Activated effector memory CD4-positive, alpha-beta T cell treated with Interleukin-2 at 50 U/mL for 16 hours (primary cell): ENCODE measurements around the gene RAB11FIP5.
"Not testable (repeated sequence)": the region's sequence is repeated elsewhere in the genome, so short reads cannot be mapped to it uniquely, and the experiment has no call there.

Source experiments
- DNase-seq: peaks from one replicate; pipeline ENCODE4 v3.0.0-alpha.2; 2020

The RAB11FIP5 gene

DNA sequence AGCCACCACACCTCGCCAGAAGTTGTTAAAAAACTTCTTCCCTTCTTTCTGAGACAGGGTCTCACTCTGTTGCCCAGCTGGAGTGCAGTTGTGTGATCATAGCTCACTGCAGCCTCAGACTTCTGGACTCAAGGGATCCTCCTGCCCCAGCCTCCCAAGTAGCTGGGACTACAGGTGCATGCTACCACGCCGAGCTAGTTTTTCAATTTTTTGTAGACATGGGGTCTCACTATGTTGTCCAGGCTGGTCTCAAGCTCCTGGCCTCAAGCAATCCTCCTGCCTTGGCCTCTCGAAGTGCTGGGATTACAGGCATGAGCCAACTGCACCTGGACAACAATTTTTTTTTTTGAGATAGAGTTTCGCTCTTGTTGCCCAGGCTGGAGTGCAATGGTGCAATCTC, 47.7 kb downstream of the RAB11FIP5 start:
- not testable (repeated sequence) for DNase-seq

DNA sequence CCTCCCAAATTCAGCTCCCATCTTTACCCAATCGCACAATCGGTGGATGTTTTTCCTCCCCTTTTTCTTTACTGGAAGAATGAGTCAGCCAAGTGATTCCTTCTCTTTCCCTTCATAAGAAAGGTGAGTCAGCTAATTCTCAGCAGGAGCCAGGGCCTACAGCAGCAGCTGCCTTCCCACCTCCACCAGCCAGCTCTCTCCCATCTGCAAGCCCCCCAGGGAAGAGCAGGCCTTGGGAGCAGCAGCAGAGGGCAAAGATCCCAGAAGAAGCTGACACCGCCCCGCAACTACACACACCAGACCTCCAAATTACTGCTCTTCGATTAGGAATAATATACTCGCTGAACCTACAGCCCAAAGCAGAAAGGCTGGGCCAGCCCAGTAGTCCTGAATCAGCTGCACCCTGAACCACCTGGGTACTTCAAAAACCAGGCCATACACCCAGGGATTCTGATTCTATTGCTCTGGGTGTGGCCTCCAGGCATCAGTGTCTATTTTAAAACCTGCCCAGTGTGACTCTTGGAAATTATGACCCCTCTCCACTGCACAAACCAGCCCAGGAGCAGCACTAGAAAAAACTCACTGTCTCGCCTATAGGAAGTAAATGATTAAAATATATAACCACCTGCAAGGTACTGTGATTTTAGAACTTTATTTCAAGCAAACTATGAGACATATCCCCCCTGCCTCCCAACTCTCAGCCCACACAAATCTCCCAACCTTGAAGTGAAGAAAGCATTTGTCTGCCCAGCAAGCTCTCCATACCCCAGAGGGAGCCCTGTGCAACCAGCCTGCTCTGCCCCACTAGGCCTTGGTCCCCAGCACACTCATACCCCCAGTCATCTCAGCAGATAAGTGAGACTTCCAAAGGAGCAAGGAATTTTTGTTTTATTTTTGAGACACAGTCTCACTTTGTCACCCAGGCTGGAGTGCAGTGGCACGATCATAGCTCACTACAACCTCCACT, 48.6 kb downstream of the RAB11FIP5 start:
- no peak for DNase-seq

DNA sequence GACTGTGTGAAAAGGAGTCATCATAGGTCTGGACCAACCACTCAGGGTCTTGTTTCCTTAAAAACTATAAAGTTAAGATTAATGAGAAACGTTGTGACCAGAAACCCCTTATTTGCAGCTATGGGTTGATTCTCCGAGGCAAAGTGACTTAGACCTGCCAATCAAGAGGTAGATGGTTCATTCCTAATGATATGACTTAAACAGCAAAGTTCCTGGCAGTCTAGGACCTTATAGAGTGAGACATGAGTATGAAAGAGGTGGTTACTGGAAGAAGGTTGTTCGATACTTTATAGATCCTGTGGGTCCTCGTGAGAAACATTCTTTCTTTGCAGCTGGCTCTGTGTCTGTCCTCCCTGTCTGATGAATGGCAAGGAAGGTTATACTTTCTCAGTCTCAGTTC, 49.3 kb downstream of the RAB11FIP5 start:
- no peak for DNase-seq

DNA sequence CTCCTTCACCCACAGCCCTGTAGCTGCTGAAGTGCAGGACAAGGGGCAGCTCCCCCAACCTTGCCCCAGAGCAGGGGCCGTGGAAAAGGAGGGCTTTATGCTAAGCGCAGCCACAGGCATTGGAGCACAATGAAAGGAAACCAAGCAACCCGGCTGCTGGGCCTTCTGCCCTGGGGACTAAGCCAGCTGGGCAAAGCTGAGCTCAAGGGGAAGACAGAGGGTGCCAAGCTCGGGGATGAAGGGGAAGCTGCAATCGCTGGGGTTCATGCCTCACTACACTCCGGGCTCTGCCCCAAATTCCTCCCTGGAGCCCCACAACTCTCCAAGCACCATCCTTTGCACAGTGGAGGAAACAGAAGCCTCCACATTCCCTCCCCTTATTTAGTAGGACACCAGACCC, 53.6 kb downstream of the RAB11FIP5 start:
- DNase-seq, result no peak

DNA sequence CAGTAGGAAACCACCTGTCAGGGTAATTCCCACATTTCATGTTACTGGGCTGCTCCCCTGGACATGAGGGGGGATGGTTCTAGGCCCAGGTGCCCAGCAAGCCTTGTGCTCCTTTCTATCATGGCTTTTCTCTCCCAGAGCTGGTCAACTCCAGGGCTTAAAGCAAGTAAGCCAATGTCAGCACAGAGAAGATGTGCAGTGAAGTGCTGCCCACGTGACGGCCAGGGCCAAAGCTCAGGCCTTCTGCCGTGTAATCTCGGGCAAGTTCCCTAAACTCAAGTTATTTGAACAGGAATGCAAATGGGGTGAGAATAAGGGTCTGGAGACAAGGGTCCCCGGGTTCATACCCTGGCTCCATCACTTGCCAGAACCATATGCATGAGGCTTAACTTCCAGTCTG, 57.8 kb downstream of the RAB11FIP5 start:
- no peak for DNase-seq

DNA sequence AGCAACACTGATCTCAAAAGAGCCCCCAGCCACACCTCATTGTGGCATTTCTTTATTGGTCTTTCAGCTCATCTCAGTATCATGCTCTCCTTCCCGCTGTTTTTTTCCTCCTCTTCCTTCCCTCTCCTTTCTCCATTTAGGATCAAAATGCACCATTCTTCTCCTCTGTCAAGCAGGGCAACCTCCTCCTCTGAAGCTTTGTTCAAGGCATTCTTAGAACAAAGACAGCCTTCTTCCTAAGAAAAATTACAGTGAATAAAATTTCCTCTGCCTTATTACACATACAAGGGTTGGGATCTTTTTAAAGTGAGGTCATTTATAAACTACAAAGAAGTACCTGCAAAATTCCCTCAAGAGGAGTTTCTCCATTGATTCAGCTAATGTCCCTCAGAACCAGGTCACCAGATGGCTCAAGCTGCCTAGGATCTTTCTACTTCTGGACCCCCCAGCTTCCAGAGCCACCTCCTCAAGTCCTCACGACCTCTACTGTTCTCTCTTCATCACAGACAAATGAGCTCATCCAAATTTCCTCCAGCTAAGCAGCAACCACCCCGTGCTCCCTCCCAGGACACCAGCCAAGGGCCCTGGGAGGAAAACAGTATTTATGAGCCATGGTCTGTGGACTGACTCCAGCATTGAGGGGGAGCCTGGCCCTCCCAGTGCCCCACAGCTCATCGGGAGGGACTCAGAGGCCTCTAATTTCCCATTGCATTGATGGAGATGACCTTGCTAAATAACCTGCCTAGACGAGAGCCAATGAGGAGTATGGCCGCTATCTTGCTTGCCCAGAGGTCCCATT, 59.2 kb downstream of the RAB11FIP5 start:
- no peak for DNase-seq

DNA sequence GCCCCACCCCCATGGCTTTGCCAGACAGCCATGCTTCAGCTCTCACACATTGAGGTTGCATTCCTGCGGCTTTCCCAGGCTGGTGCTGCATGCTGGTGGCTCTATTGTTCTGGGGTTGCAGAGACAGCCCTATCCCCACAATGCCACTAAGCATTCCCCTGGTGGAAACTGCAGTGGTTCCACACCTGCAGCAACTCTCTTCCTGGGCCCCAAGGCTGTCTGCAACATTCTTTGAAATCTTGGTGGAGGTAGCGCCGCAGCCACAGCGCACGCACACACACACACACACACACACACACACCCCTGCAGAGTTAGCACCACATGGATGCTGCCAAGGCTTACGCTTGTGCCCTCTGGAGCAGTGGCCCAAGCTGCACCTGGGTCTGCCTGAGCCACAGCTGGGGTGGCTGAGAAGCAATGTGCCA, 62.6 kb downstream of the RAB11FIP5 start:
- DNase-seq, result no peak

DNA sequence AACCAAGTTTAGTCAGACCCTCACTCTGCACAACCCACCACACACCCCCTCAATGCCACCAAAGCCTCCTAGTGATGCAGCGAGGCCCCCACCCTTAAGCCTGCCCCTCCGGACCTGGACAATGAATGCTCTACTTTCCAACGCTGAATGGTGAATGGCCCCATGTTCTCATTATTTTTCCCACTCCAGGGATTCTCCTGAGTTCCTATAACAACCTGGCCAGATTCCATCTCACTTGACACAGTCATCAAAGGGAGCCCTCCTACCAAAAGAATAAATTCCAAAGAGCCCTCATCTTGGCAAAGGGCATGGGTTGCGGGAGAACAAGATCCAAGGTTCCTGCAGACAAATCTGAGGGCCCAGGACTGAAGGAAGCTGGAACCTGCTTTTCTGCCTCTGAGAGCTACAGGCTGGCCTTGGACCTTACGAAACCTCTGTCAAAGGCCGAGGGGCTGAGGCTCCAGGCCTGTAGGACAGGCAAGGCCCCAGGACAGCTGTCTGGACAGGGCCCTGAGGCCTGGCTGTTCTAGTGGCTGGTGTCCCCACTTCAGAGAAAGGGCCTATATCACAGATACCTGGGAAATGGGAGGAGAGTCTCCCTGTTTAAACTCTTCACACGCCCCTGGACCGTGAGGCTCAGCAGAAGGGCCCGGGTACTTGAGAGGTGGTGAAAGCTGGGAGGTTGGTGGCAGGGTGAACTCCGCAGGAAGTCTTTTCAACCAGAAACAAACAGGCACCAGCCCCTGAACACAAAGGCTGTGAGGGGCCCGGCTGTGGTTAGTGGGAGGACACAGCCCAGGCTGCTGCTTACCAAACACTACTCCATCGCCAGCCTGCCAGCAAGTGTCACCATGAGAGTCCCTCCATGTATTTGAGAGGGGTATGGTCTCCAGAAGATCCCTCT, 68.6 kb downstream of the RAB11FIP5 start:
- DNase-seq, result no peak

DNA sequence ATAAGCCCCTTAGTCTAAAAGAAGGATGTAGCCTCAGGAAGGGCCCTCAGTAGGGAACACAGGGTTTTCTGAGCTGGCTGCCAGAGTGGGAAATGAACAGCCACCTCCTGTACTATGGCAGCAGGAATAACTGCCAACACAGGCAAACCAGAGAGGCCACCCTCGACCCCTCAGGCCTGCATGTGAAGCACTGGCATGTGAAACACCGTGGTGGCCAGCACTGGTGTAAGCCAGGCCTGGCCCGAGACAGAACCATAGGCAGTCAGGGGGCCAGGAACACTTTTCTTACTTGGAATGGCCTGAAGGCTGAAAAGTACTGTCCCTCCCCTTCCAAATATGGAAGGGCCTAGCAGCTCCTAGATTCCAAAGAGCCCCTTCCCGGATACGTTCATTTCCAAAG, 69.5 kb downstream of the RAB11FIP5 start:
- DNase-seq, result no peak

DNA sequence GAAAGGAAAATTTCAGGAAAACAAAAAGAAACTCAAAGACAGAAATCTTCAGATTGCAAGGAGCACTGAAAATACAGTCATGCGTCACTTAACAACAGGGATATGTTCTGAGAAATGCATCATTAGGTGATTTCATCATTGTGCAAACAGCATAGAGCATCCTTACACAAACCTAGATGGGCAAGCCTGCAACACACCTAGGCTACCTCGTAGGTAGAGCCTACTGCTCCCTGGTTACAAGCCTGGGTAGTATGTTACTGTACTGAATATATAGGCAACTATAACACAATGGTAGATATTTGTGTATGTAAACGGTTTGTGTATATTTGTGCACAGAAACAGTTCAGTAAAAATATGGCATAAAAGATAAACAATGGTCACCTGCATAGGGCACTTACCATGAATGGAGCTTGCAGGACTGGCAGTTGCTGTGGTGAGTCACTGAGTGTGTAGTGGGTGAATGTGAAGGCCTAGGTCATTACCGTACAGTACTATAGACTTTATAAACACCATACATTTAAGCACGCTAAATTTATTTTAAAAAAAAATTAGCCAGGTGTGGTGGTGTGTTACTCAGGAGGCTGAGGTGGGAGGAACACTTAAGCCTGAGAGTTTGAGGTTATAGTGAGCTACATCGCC, 74.7 kb downstream of the RAB11FIP5 start:
- DNase-seq, result no peak

DNA sequence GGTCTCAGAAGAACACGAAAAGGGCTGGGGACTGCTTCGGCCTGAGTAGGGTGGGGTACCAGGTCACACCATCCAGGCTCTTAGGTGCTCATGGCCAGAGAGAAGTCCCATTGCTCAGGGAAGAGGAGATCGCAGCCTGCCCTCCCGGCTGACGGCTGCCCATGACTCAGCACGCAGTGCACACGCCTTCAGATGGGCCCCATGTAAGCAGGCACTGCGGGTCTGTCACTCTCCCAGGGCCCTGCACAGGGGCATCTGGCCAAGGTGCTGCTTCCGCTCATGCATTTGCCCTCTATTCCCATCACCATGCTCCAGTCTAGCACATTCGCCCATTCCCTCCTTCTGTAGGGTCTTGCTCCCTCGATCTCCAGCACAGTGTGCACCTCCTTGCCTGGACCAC, 76.0 kb downstream of the RAB11FIP5 start:
- DNase-seq, result no peak

DNA sequence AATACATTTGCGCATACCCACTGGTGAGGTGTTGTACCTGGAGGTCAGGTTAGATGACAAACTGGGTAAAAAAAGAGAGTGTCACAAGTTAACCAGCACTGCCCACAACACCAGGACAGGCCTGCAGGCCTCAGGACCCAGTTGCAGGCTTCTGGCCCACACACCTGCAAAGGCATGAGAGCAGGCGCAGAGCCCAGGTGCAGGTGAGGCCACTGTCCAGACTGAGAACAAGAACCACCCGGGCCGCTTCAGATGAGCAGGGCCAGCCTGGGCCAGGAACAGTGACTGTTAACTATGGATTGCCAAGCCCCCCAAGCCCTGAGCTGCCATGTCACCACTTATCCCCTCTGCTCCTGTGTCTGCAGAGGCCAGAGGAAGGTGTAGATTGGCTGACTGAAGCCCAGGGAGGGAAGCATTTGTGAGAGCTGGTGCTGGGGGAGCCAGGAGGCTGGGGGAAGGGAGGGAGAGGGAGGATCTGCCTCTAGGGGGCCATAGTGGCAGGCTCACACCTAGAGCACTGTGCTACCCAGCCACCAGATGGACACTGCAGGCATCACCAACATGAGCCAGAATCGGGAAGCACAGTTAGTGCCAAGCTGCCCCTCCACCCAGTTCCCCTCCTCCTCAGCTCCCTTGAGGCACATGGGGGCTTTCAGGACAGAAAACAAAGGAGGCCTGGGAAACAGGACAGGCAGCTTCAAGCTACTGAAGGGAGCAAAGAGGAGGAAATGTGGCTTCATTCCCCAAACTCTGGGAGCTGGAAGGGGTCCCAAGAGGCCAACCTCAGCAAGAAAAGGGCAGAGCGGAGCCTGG, 76.6 kb downstream of the RAB11FIP5 start:
- DNase-seq, result no peak

DNA sequence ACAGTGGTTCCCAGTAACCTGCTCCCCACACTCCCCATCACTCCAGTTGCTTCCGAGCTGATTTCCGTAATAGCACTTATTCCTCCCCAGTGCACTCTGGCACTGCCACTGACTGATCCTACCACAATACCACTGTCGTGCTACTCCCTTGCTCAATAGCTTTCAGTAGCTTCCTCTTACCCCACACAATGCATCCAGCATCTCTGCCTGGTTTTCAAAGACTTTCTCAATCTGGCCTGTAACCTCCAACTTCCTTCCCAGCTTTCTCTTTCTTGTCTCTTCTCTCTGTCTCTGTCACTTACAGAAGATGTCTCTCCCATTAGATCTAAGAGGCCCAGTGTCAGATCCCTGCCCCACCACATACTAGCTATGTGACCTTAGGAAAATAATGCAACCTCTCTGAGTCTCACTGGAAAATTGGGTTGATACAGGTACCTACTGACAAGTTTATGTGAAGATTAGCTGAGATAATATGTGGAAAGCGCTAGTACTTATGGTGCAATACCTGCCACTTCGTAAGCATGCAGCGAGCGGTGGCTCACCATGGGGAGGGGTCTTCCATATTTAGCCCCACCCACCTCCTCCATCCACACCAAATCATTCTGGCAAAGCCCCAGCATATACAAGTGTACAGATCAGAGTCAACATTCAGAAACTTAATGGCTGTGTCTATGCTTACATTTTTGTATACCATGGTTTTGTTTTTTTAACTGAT, 77.9 kb downstream of the RAB11FIP5 start:
- no peak for DNase-seq

DNA sequence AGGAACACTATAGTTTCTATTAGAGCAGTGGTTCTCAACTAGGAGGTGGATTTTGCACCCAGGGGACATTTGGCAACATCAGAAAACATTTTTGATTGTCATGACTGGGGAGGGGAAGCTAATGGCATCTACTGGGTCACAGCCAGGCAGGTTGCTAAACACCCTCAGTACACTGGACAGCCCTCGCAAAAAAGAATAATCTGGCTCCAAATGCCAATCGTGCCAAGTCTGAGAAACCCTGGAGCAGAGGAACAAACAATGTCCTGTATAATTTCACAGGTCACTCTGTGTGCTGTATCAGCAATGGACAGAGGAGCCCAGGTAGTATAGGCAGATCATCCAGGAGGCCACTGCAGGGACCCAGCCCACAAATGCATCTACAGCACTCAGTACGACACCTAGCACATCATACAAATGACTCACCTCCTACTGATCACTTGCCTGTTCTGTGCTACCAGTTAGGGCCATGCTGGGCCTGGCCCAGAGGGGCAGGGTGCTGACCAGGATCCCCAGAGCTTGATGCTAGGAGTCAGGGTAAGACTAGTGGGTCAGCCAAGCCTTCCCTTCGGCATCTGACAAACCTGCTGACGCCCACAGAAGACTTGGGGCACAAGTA, 78.9 kb downstream of the RAB11FIP5 start:
- no peak for DNase-seq

DNA sequence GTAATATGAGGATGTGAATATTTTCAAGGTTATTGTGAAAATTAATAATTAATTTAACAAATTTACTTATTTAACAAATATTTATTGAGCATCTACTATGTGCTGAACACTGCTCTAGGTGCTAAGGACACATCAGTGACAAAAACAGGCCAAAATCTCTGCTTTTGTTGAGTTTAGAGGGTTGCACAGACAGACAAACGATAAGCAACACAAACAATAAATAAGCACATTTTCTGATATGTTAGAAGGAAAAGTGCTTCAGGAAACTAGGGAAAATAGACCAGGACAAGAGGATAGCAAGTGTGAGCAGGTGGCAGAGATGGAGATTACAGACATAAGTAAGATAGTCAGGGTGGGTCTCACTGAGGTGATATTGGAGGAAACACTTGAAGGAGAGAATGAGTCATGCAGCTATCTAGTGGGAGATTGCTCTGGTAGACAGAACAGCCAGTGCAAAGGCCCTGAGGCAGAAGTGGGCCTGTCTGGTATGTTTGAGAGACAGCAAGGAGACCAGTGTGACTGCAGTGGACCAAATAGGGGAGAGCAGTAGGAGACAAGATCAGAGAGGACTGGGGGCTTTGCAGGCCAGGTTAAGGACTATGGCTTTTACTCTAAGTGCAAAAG, 79.5 kb downstream of the RAB11FIP5 start:
- no peak for DNase-seq

DNA sequence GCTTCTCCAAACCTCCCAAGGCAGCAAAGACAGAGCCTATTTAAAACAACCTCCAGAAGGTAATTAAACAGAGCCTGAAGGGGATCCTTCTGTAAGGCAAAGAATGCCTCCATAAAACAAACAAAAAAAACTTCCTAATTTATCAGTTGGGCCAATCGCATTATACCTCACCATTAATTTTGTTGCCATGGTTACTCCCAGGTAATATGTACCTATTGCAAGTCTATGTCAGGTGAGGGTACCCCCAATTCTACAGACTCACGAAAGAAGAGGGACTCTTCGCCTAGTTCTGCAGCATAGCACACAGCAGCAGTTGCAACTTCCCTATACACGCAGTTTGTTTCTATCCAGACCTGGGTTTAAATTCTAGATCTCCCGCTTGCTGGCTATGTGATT, 80.0 kb downstream of the RAB11FIP5 start:
- DNase-seq, result no peak

DNA sequence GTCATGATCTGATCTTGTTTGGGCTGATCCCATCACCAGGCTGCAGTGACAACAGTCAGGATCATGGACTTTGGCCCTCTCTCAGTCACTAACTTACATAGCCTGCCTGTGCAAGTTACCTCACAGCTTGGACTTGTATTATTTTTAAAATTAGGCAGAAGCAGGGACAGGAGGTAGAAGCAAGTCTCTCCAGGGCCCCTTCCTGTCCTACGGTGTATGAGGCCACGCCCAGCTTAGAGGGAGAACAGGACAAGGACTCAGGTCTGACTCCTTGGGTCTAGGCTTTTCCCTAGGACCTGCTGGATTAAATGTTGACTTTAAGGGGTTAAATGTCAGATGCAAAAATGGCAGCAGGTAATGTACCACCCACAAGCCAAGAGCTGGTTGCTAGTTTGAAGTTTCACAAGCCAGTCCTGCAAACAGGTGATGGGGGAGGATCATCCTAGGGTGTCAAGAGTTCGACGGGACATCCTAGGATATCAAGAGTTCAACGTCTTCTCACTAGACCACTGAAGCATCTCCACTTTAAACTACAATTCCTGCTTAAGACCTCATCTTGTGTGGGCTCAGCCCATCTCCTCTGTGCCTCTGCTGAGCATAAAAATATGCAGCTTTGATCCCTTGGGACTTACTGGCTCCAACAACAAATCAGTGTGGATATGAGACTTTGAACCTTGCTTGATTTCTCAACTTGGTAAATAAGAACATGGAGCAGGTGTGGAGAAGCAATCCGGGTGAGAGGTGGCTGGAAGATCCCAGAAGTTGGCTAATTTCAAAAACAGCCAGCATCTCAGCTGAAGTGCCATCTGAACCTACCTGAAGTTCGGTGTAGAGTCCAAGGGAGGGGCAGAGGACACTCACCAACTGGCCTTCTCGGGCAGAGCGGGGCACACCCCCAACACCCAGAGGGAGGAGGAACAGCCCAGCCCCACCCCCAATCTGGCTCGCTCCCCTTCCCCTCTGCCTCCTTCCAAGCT, 80.7 kb downstream of the RAB11FIP5 start:
- no peak for DNase-seq

DNA sequence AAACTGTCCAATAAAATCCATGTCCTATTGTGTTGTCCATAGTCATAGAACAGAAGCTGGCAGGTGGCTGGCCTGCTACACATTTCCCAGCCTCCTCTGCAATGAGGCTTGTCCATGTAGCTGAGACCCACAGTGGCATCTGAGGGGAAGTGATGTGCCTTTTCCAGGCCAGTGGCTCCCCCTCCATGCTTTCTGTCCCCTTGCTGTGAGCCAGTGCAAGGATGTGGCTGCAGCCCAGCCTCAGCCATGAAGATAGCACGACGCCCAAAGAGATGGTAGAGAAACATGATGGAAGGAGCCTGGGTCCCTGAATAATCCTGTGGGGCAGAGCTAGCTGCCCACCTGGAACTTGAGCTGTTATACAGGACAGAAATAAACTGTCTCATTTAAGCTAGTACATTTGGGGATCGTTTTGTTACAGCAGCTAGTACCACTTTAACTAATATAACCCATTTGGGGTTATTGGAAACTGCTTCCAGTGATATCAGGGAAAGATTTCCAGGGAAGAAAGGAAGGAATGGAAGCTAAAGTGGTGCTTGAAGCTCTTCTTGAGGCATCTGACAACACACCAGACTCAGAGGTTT, 81.6 kb downstream of the RAB11FIP5 start:
- DNase-seq, result no peak
